ENCODE data around the gene ARSK.
"Not testable (repeated sequence)": the region's sequence is repeated elsewhere in the genome, so short reads cannot be mapped to it uniquely, and the experiment has no call there.

DNA sequence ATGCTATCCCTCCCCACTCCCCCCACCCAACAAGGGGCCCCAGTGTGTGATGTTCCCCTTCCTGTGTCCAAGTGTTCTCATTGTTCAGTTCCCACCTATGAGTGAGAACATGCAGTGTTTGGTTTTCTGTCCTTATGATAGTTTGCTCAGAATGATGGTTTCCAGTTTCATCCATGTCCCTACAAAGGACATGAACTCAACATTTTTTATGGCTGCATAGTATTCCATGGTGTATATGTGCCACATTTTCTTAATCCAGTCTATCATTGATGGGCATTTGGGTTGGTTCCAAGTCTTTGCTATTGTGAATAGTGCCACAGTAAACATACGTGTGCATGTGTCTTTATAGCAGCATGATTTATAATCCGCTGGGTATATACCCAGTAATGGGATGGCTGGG lies 78.0 kb downstream of the ARSK start:
- not testable (repeated sequence) for TF ChIP-seq ZNF274 (IDR thresholded peaks at IDR 0.05; ENCODE audit: insufficient read depth, insufficient read length); PBX3 (IDR thresholded peaks at IDR 0.05; ENCODE audit: insufficient replicate concordance, low read depth, low read length); E2F4 (IDR thresholded peaks at IDR 0.05; ENCODE audit: low read depth, low read length)

Data from GM12878 (cell line).